ENCODE measurements around the gene PHF3. TPM values are rescaled to one million over a fixed set of nuclear protein-coding genes. Genes with fewer than 3 reads are reported as not detected.

The PHF3 gene
- total RNA-seq, 1 experiment from 2014 or later: 35.1 TPM

GRCh38 chr6:63649269-63649668 lies 13.7 kb downstream of the PHF3 start:
- DNase-seq (ENCODE audit: low spot score): no peak

GRCh38 chr6:63649847-63650265 lies 14.3 kb downstream of the PHF3 start:
- DNase-seq (ENCODE audit: low spot score): no peak

GRCh38 chr6:63652980-63653379 lies 17.4 kb downstream of the PHF3 start:
- DNase-seq (ENCODE audit: low spot score): no peak

- DNase-seq (ENCODE audit: low spot score): no peak
These were observed 25.2 kb downstream of the PHF3 start for GRCh38 chr6:63660757-63661156.

- no peak for DNase-seq (ENCODE audit: low spot score)
These were observed 26.2 kb downstream of the PHF3 start for GRCh38 chr6:63661769-63662168.

GRCh38 chr6:63663147-63663955 lies 27.7 kb downstream of the PHF3 start:
- DNase-seq (ENCODE audit: low spot score): peak; percentile 45

GRCh38 chr6:63663956-63664281 lies 28.3 kb downstream of the PHF3 start:
- no peak for DNase-seq (ENCODE audit: low spot score)

- no peak for DNase-seq (ENCODE audit: low spot score)
These were observed 35.6 kb downstream of the PHF3 start for GRCh38 chr6:63671098-63671754.

GRCh38 chr6:63672582-63673129 lies 37.1 kb downstream of the PHF3 start:
- DNase-seq (ENCODE audit: low spot score): no peak

GRCh38 chr6:63673692-63674091 lies 38.1 kb downstream of the PHF3 start:
- no peak for DNase-seq (ENCODE audit: low spot score)

- DNase-seq (ENCODE audit: low spot score): no peak
These were observed 39.0 kb downstream of the PHF3 start for GRCh38 chr6:63674635-63675034.

- DNase-seq (ENCODE audit: low spot score): no peak
These were observed 39.5 kb downstream of the PHF3 start for GRCh38 chr6:63675138-63675537.

GRCh38 chr6:63676412-63677114 lies 41.0 kb downstream of the PHF3 start:
- no peak for DNase-seq (ENCODE audit: low spot score)

GRCh38 chr6:63677282-63677681 lies 41.7 kb downstream of the PHF3 start:
- DNase-seq (ENCODE audit: low spot score): no peak

- DNase-seq (ENCODE audit: low spot score): no peak
These were observed 47.5 kb downstream of the PHF3 start for GRCh38 chr6:63683071-63683603.

- DNase-seq (ENCODE audit: low spot score): no peak
These were observed 50.1 kb downstream of the PHF3 start for GRCh38 chr6:63685446-63686379.

- DNase-seq (ENCODE audit: low spot score): no peak
These were observed 53.8 kb downstream of the PHF3 start for GRCh38 chr6:63689421-63689820.

- no peak for DNase-seq (ENCODE audit: low spot score)
These were observed 54.6 kb downstream of the PHF3 start for GRCh38 chr6:63690221-63690620.

- DNase-seq (ENCODE audit: low spot score): no peak
These were observed 70.1 kb downstream of the PHF3 start for GRCh38 chr6:63705707-63706106.

GRCh38 chr6:63706630-63707029 lies 71.0 kb downstream of the PHF3 start:
- DNase-seq (ENCODE audit: low spot score): no peak

GRCh38 chr6:63708631-63709030 lies 73.0 kb downstream of the PHF3 start:
- DNase-seq (ENCODE audit: low spot score): no peak

Data from H4 (cell line).